HepG2 (cell line): Measurements from ENCODE around the gene SLC22A13. TPM values are rescaled to one million over a fixed set of nuclear protein-coding genes. Genes with fewer than 3 reads are reported as not detected.

Experiments
- ATAC-seq: fragments of 200-7000 bp; cut with Tn5 transposase; 3 replicates; pipeline ENCODE4 v1.9.1; 2020; ENCODE audit warnings: mild to moderate bottlenecking, moderate library complexity
- BruUV-seq: library from RNA; stranded (reverse); fragments of 400-500 nt; replicated peaks from 2 replicates; lab custom pipeline; 2021; lab: Mats Ljungman, UMichigan
- CTCF ChIA-PET: fragments of 300-600 bp; formaldehyde crosslinking; extraction: SDS; loops from one replicate; lab custom pipeline; 2021; ENCODE audit warnings: low total read pairs, inconsistent platforms, low intra/inter-chr PET ratio; lab: Yijun Ruan, JAX
- POLR2A ChIA-PET: fragments of 350-600 bp; sonication (Branson Sonifier 250); formaldehyde crosslinking; loops from one replicate; lab custom pipeline; 2020; ENCODE audit warnings: antibody characterized with exemption, inconsistent platforms; lab: Yijun Ruan, JAX
- DNase-seq: peaks from one replicate; pipeline ENCODE4 v3.0.0-alpha.2; 2015; ENCODE audit warnings: low spot score
- FAIRE-seq: peaks from 3 replicates; lab custom pipeline; 2011; peaks lifted over from hg19 to GRCh38; lab: Jason Lieb, UNC
- H2AFZ ChIP-seq: one replicate; pipeline ENCODE4 v1.6.1; 2011; ENCODE audit warnings: low read length, inconsistent platforms
- H3K27ac ChIP-seq: fragments of 300-600 bp; 3 replicates; pipeline ENCODE4 v1.8.0; 2011; ENCODE audit warnings: mixed run types, mild to moderate bottlenecking, mixed read lengths, low read length, inconsistent platforms; ENCODE audit not compliant: insufficient read depth; ENCODE audit errors: extremely low read length
- H3K27me3 ChIP-seq, 2 experiments: fragments of 200-600 bp in 1 of 2; 2 replicates in 1 of 2; 3 replicates in 1 of 2; pipeline versions ENCODE4 v1.6.0 to v1.8.0; 2011; ENCODE audit warnings: low read length in 2 of 2, mild to moderate bottlenecking in 2 of 2, moderate library complexity in 2 of 2, inconsistent platforms in 1 of 2; ENCODE audit not compliant: insufficient read depth in 2 of 2, control insufficient read depth in 1 of 2
- H3K36me3 ChIP-seq, 2 experiments: fragments of 200-600 bp in 1 of 2; replicated peaks in 1 of 2; 2 replicates in 1 of 2; 3 replicates in 1 of 2; pipeline versions ENCODE4 v1.5.1 to v1.8.0; 2011; ENCODE audit warnings: low read length in 2 of 2, inconsistent platforms in 1 of 2; ENCODE audit not compliant: insufficient read depth in 2 of 2, control insufficient read depth in 1 of 2
- H3K4me1 ChIP-seq: 2 replicates; pipeline ENCODE4 v1.5.1; 2012; ENCODE audit warnings: low read length, inconsistent platforms; ENCODE audit not compliant: insufficient read depth
- H3K4me2 ChIP-seq: 2 replicates; pipeline ENCODE4 v1.6.0; 2011; ENCODE audit warnings: low read depth, low read length, inconsistent platforms
- H3K4me3 ChIP-seq, 3 experiments: fragments of 200-600 bp in 1 of 3; sonication (generic), shearing (Covaris generic) in 1 of 3; replicated peaks in 1 of 3; 2 replicates each; pipeline ENCODE4 v1.5.1; 2011 to 2016; ENCODE audit warnings: low read length in 3 of 3, inconsistent platforms in 2 of 3, low read depth in 2 of 3, mild to moderate bottlenecking in 2 of 3, control low read depth in 1 of 3, mixed read lengths in 1 of 3; ENCODE audit not compliant: insufficient read depth in 1 of 3
- H3K79me2 ChIP-seq: one replicate; pipeline ENCODE4 v1.6.1; 2011; ENCODE audit warnings: low read length, inconsistent platforms; ENCODE audit not compliant: insufficient read depth
- H3K9ac ChIP-seq: 2 replicates; pipeline ENCODE4 v1.6.0; 2011; ENCODE audit warnings: mild to moderate bottlenecking, low read depth, low read length, inconsistent platforms; ENCODE audit not compliant: insufficient read depth
- H3K9me3 ChIP-seq: 2 replicates; pipeline ENCODE4 v1.5.1; 2012; ENCODE audit warnings: mild to moderate bottlenecking, low read length
- H4K20me1 ChIP-seq: 2 replicates; pipeline ENCODE4 v1.6.0; 2011; ENCODE audit warnings: inconsistent platforms, mild to moderate bottlenecking, low read length, moderate library complexity; ENCODE audit not compliant: insufficient read depth
- ARNT2 ChIP-seq: sonication (generic); formaldehyde crosslinking; IDR thresholded peaks from 2 replicates; pipeline ENCODE4 v1.8.0; 2022; ENCODE audit warnings: mild to moderate bottlenecking, low read depth, missing genetic modification reagents, moderate library complexity
- SRSF4 ChIP-seq: fragments of 200-400 bp; formaldehyde crosslinking; IDR thresholded peaks from one replicate; pipeline ENCODE4 v1.6.1; 2018; ENCODE audit warnings: mild to moderate bottlenecking, low read depth, low read length, moderate library complexity; ENCODE audit not compliant: poor library complexity, severe bottlenecking
- ZNF234 ChIP-seq: sonication (generic); formaldehyde crosslinking; conservative IDR thresholded peaks from 2 replicates; pipeline ENCODE4 v1.5.1; 2020; ENCODE audit warnings: mild to moderate bottlenecking, missing genetic modification reagents
- ZNF33A ChIP-seq: sonication (generic); formaldehyde crosslinking; IDR thresholded peaks from 2 replicates; pipeline ENCODE4 v1.5.1; 2020; ENCODE audit warnings: missing genetic modification reagents, mild to moderate bottlenecking, moderate library complexity, borderline replicate concordance
- WGBS: methylation state at CpG from one replicate; pipeline ENCODE4 v1.1.6; 2017; ENCODE audit warnings: low lambda C conversion rate; 5-methylcytosine and 5-hydroxymethylcytosine counted together
- in situ Hi-C: cut with HindIII; loops from 2 replicates; pipeline ENCODE4 v1.10.0; 2017; ENCODE audit warnings: low pct_unique_long_range_greater_than_20kb; ENCODE audit not compliant: extremely low pct_ligation_motif_present
- intact Hi-C: fragments of 100-400 bp; cut with micrococcal nuclease; formaldehyde crosslinking; loops from one replicate; pipeline ENCODE4 v1.10.0; 2022; ENCODE audit not compliant: unreplicated experiment
- polyA plus RNA-seq, 8 experiments: library from polyadenylated mRNA; depleted of rRNA in 3 of 8; stranded (reverse) in 7 of 8; unstranded in 1 of 8; fragments of >200 nt; fragmentation: Illumina TruSeq in 4 of 8; extraction: Trizol in 4 of 8; gene quantifications; 2 replicates each; pipeline versions ENCODE4 v1.2.1 to v1.2.3, GENCODE V29; 2011 to 2016; ENCODE audit warnings: low read depth in 4 of 8, missing spikeins in 1 of 8, mixed read lengths in 1 of 8; ENCODE audit not compliant: insufficient read depth in 1 of 8
- total RNA-seq, 5 experiments: library from RNA; depleted of rRNA; stranded (reverse); fragments of >200 nt; fragmentation: Illumina TruSeq; extraction: Trizol; gene quantifications; 2 replicates each; pipeline ENCODE4 v1.2.3, GENCODE V29; 2016; ENCODE audit warnings: low read depth in 1 of 5

SLC22A13 gene
- total and polyA plus RNA-seq, 2 of the 13 experiments (the other 11 are each of a cell fraction or from before 2014, with no cell fraction given), result 0.20 TPM; not detected in 1

DNA sequence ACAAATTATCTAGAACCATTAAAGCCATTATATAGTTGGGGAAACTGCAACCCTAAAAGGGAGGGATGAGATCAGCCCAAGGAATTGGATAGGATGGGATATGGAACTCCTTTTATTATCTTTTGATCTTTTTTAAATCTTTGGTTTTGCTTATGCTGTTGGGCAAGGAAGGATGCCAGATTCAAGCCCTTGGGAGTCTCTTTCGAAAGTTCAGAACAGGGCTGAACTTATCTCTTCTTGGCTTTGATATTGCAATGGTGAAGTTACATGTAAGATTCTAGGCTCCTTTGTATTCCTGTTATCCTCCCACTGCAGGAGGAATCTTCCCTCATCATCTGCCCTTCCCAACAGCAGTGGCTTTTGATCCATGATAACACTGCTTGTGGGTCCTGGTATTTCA, 10.0 kb upstream of the SLC22A13 start:
- Histone ChIP-seq H3K9me3 (no peaks in the 10 kb centered on the region), H3K4me1 (peaks cover 10% of the 10 kb centered on the region), H2AFZ (no peak overlapping the region)
- TF ChIP-seq SRSF4, result no peak
- TF ChIP-seq, all 625 proteins: peak for 0
- Histone ChIP-seq H3K4me2 (no peak overlapping the region), H4K20me1 (no peaks in the 10 kb centered on the region), H3K9ac (no peak overlapping the region), H3K4me3 (no peak overlapping the region), H3K27ac (no peak overlapping the region), H3K79me2 (no peaks in the 10 kb centered on the region), H3K36me3 (peaks cover 13 to 42% of the 10 kb centered on the region in 2 experiments; a peak in 4 of 5 replicates), H3K27me3 (no peaks in the 10 kb centered on the region)
- ChIA-PET POLR2A (no interaction called here), CTCF (no interaction called here)
- DNase-seq (no peak), ATAC-seq (no peak; the same call in 2 of the 3 replicates), FAIRE-seq (no peak)
- in situ Hi-C loops, result no loop called here
- BruUV-seq, result no TSS peak
- intact Hi-C loops, result no loop called here
- WGBS, result 88% methylated on average over 1 of the region's 1 CpG

DNA sequence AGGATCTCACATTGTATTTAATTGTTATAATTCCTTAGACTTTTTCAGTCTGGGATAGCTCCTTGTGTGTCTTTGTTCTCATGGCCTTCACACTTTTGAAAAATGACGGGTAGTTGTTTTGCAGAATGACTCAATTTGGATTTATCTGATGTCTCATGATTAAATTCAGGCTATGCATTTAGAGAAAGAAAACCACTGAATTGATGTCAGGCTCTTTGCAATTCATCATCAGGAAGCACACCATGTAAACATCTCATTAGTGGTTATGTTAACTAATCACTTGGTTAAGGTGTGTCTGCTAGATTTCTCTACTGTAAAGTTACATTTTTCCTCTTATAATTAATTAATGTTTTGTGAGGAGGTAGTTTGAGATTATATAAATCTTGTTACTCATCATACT, 8.0 kb upstream of the SLC22A13 start:
- FAIRE-seq (no peak), ATAC-seq (no peak)
- H4K20me1 ChIP-seq, result no peaks in the 10 kb centered on the region
- TF ChIP-seq ZNF234 (CRISPR knock-in tag) (no peak), ARNT2 (CRISPR knock-in tag) (no peak), ZNF33A (CRISPR knock-in tag) (no peak)
- TF ChIP-seq, all 625 proteins: peak for 0
- CTCF ChIA-PET, result no interaction called here
- no peak overlapping the region for H2AFZ ChIP-seq
- no peak overlapping the region for H3K4me3 ChIP-seq
- intact Hi-C loops (no loop called here), in situ Hi-C loops (no loop called here)
- H3K27me3 ChIP-seq, result no peaks in the 10 kb centered on the region
- WGBS, result 95% methylated on average over 1 of the region's 1 CpG
- BruUV-seq, result no TSS peak
- H3K4me1 ChIP-seq, result peaks cover 9% of the 10 kb centered on the region; the same call in 1 of the 2 replicates
- no peaks in the 10 kb centered on the region for H3K9me3 ChIP-seq
- no peak overlapping the region for H3K9ac ChIP-seq
- H3K4me2 ChIP-seq, result no peak overlapping the region
- no peaks in the 10 kb centered on the region for H3K79me2 ChIP-seq
- POLR2A ChIA-PET, result no interaction called here
- peaks cover 3 to 24% of the 10 kb centered on the region in 2 experiments; a peak in 4 of 5 replicates for H3K36me3 ChIP-seq
- no peak for DNase-seq
- no peak overlapping the region for H3K27ac ChIP-seq
